ENCODE data around the gene CHD9.

- no peak for TF ChIP-seq POLR2AphosphoS5 (IDR thresholded peaks at IDR 0.05; ENCODE audit: low read depth, low read length)
- no peak for TF ChIP-seq POLR2A (IDR thresholded peaks at IDR 0.05; ENCODE audit: low read depth, low read length)
These were observed 35.4 kb downstream of the CHD9 start for GRCh38 chr16:53090286-53090590.
